Left colon (tissue), 2 donors: ENCODE results near the gene SIL1. TPM values are rescaled to one million over a fixed set of nuclear protein-coding genes. Genes with fewer than 3 reads are reported as not detected.
A peak's percentile ranks its signal among the peaks of the same experiment; 100 is the strongest.
"Not testable (repeated sequence)": the region's sequence is repeated elsewhere in the genome, so short reads cannot be mapped to it uniquely, and the experiment has no call there.

ENCODE experiments used
- ATAC-seq: fragments of 200-7000 bp; cut with Tn5 transposase; one replicate; pipeline ENCODE4 v1.9.1; 2020; ENCODE audit warnings: mild to moderate bottlenecking, moderate library complexity
- DNase-seq, 2 donors: peaks; one replicate each; pipeline ENCODE4 v3.0.0-alpha.2; 2020
- intact Hi-C, 2 donors: fragments of 100-400 bp; cut with DNase I in 1 of 2; cut with micrococcal nuclease in 1 of 2; formaldehyde crosslinking; loops; one replicate each; pipeline versions ENCODE4 v1.11.2 to v1.14.0; 2022; cut with DNase I, micrococcal nuclease
- total RNA-seq, 2 donors: library from RNA; stranded (reverse); fragmentation: NEBNext Ultra II Directional; extraction: Animal tissue kit (Norgen Biotek cat#: 25700); gene quantifications; one replicate each; pipeline ENCODE4 v1.2.1, GENCODE V29; 2021
- donor health status: DM: no; HTN: no; CAD: no.
- donor health status: DM: yes; HTN: yes; CAD: no.

SIL1 gene
- total RNA-seq, 2 donors from 2014 or later, result 29.9 to 33.0 TPM

DNA sequence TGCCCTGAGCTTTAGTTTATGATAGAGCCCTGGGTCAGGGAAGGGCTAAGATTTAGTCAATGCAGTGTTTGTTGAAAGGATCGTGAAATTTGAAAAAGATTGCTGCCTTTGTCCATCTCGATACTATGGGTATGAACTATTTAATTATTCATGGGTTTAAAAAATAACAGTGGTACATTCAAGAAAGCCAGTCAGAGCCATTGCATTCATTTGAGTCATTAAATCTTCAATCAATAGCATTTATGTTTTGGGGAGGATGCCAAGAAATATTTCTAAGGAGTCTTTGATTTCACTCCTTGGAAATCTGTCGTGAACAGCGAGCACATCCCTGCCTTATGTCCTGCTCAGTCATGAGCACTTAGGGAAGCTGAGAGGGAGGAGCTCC is 268.6 kb downstream of the SIL1 start:
- no peak for DNase-seq
- intact Hi-C loops, result no loop called here
- ATAC-seq, result no peak

DNA sequence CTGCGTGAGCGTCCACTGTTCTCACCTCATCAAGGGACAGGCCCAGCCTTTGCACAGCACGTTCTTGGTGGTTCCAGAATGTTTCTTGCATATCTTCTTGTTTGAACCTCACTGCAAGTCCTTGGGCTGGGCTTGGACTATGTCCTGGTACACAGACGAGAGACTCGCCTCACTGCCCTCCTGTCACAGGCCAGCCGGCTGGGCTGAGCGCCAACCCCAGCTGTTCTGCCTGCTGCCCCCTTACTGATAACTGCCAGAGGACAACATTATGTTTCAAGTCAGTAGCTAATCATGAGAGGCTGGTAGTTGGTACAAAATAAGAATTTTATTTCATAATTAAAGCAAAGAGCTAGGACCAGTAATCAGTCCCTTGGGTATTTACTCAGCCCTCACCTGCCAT is 270.2 kb downstream of the SIL1 start:
- ATAC-seq, result peak; percentile 89
- intact Hi-C loops, result no loop called here
- peak in 1 of 2 donors; percentile 65 for DNase-seq

DNA sequence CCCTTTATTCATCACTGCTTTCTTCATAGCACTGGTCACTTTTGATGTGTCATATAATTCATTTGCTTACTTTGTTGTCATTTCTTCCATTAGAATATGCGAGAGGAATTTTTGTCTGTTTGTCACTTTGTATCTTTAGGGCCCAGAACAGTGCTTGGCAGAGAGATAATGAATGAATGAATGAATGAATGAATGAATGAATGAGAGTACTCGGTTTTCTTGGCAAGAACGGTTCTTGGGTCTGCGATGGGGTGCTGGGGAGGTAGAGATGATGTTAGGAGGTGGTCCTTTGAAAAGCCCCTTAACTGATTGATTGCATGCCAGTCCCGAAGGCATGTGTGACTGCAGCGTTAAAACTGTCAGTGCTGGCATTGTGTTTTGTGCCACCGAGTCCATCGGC is 270.6 kb downstream of the SIL1 start:
- DNase-seq, result no peak
- ATAC-seq, result no peak
- intact Hi-C loops, result no loop called here

DNA sequence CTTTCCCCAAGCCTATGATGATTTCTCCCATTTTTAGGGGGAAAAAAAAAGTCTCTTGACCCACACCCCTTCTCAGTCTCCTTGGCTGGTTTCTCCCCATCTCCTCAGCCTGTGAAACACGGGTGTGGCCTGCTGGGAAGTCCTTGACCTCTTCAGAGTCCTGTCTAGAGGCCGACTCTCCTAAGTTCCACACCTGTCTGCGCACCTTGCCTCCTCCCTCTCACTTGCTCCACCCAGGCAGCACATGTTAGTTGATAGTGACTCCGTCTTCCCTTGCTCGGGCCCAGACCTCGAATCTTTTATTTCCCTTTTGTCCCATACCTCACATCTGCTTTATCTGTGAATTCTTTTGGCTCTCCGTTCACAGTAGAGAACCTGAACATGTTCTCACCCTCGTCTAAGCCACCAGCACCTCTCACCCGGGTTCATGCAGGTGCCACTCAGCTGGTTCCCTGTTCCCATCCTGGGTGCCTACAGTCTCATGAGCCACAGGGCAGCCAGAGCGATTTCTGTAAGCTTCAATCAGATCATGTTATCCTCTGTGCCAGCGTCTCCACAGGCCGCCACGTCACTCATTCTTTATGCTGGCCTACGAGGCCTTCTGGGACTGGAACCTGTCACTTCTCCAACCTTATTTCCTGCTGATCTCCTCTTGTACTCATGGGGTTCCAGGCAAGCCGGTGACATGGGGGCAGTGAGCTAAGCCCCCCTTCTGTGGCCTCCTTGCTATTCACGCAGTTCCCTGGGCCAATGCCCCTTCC is 271.3 kb downstream of the SIL1 start:
- intact Hi-C loops, result no loop called here
- ATAC-seq (peak; percentile 53), DNase-seq (no peak)

DNA sequence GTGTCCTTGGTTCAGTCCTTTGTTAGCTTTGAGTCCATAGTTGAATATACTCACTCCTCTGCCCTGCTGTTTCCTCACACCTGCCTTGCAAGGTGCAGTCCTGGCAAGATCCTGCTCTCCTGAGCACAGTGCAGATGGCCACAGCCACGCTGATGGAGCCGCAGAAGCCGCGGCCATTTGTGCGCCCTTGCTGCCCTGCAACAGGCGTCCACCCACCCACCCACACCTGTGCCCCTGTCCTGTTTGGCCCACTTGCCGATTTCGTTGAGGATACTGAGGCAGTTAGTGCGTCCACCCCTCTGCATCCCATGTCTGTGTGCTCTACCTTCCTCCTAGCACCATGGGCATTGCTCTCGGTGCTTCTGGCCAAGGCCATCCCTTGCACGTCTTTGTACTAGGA is 271.9 kb downstream of the SIL1 start:
- no peak for ATAC-seq
- intact Hi-C loops, result no loop called here
- DNase-seq, result no peak

DNA sequence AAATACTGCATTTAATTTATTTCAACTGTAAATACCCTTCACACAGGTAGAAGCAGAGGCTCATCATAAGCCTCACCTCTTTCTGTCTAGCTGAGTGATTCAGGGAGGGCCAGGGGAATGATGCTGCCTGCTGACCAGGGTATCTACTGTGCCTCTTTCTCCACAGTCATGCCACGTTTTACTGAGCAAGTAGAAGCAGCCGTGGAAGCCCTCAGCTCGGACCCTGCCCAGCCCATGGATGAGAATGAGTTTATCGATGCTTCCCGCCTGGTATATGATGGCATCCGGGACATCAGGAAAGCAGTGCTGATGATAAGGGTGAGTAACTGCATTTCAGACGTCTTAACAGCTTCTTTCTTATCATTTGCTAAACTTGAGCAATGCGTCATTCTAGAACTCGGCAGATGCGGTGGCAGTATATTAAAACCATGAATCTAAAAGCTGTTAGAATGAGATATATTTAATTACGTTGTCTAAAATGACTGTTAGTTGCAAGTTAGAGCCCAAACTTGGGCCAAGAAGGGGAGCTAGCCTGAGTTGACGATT is 273.0 kb downstream of the SIL1 start:
- no peak for DNase-seq
- intact Hi-C loops, result no loop called here
- ATAC-seq, result no peak

DNA sequence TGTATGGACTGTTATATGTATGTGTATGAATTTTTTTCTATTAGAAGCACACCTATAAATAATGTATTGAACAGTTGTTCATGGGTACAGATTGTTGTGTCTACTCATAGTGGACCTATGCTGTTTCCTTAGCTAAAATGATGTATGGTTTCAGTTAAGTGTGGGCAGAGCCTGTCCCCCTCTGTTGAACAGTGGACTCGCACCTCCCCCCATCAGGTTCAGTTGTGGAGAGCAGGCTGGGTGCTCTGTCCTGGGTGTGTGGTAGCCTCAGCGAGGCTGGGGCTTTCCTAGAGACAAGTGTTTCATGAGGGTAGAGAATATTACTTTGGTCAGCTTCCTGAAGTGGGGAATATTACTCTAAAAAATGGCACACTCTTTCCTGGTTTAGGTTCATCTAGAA is 275.7 kb downstream of the SIL1 start:
- intact Hi-C loops, result no loop called here
- ATAC-seq (no peak), DNase-seq (no peak)

DNA sequence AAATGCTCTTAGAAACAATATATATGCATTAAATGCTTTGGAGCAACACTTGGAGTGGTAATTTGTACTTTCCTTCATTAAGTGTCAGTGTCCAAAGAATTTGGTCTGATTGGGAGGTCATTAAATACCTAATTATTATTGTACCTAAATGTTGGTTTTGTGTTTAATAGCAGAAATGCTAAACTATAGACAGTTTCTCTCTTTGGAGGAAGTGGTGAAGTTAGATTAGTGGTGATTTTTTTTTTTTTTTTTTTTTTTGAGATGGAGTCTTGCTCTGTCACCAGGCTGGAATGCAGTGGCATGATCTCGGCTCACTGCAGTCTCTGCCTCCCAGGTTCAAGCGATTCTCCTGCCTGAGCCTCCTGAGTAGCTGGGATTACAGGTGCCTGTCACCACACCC is 276.8 kb downstream of the SIL1 start:
- intact Hi-C loops, result not testable (repeated sequence)

DNA sequence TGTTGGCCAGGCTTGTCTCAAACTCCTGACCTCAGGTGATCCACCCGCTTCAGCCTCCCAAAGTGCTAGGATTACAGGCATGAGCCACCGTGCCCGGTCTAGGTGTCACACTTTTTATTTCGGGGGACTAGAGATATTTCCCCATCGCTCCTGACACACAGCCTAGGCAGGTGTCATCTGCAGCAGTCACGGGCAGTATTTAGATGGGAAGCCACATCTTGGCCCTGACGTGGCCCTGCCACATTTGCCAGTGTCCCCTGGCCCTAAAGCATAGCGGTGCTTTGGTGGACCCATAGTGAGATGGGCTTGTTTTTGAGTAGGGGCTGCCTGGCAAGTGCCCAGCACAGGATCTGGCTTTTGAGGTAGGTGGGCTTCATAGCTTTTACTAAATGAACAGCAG is 278.0 kb downstream of the SIL1 start:
- no peak for ATAC-seq
- intact Hi-C loops, result no loop called here
- DNase-seq, result no peak

More for the DNA sequence above, 276.8 kb downstream of the SIL1 start:
- not testable (repeated sequence) for DNase-seq, ATAC-seq

DNA sequence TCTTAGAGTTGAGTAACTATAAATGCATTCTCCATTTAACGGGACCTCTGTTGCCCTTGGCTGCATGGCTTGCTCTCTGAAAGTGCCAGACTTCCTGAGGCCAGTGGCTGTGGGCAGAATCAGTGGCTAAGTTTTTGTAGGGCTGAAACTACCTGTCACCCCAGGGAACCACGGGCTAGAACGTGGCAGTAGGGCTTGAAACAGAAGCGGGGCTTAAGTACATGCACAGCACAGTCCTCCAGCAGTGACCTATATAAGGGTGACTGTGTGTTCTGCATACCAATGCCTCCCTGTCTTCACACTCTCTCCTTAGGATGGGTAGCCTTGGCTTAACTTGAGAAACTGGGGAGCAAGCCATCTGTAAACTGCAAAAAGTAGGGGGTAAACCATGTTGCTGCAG is 279.5 kb downstream of the SIL1 start:
- intact Hi-C loops, result no loop called here
- no peak for ATAC-seq
- DNase-seq, result no peak

DNA sequence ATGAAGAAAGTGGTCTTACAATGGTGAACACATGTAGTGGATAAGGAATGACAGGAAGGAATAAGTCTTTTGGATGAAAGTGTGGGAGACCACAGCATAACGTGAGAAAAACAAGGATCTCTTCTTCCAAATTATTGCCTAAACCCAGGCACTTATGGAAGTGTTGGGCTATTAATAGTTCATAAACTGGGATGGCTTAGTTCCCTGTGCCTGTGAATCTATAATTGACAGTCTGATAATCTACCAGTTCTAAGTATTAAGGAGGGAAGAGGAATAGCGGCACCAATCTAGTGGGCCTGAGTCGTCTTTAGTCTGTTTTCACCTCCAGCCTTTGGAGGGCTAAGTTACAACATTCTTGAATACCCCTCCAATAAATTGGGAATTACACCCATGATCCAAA is 283.8 kb downstream of the SIL1 start:
- intact Hi-C loops, result no loop called here
- ATAC-seq (no peak), DNase-seq (no peak)

DNA sequence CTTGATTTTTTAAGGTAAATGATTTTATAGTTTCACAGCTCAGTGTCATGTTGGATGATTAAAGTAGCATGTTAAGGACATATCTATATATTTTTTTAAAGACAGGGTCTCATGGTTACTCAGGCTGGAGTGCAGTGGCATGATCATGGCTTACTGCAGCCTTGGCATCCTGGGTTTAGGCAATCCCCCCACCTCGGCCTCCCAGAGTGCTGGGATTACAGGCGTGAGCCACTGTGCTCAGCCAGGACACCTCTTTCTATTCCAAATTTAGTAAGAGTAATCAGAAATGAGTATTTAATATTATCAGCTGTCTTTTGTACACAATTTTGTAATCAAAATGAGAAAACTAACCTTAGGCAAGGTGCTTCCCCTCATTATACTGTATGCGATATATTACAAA is 284.4 kb downstream of the SIL1 start:
- no peak for DNase-seq
- ATAC-seq, result no peak
- intact Hi-C loops, result no loop called here

DNA sequence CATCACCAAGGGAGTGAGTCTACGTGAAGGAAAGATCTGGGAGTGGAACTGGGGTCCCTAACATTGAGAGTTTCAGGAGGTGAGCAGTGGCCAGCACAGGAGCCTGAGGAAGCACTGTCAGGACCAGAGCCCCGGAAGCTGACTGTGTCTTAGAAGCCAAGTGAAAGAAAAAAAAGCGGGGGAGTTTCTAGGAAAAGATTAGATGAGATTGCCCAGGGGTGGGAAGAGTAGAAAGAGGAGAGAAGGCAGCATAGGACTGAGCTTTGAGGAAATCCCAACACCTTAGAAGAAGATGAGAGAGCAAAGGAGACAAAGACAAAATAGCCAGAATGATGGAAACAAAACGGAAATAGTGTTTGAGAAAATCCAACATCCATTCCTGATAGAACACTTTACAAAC is 286.1 kb downstream of the SIL1 start:
- intact Hi-C loops, result no loop called here
- no peak for ATAC-seq
- no peak for DNase-seq

DNA sequence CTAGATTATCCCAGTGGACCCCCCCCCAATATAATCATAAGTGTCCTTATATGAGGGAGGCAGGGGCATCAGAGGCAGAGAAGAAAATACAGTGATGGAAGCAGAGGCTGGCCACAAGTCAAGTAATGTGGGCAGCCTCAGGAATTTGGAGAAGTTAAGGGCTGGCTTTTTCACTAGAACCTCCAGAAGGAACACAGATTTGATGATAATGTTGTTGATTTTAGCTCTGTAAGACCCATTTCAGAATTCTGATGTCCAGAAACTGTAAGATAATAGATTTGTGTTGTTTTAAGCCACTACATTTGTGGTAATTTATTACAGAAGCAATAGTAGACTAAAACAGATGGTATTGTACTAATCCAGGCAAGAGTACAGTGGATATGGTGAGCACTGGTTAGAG is 286.7 kb downstream of the SIL1 start:
- DNase-seq, result no peak
- intact Hi-C loops, result no loop called here
- ATAC-seq, result no peak

DNA sequence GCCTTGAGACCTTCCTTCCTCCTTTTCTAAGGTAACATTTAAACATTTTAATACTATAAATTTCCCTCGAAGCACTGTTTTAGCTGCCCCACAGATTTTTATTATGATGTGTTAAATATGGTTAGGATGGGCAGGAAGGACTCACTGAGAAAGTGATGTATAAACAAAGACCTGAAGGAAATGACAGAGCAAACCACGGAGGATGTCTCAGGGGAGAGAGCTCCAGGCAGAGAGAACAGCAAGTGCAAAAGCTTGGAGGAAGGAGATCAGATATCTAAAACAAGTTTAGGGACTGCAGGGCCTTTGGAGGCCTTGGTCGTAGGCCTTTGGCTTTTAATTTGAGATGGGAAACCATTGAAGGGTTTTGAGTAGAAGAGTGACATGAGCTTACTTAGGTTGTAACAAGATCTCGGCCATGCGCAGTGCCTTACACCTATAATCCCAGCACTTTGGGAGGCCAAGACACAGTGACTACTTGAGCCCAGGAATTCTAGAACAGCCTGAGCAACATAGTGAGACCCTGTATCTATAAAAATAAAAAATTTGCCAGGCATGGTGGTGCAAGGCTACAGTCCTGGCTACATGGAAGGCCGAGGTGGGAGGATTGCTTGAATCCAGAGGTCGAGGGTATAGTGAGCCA is 287.5 kb downstream of the SIL1 start:
- intact Hi-C loops, result no loop called here
- DNase-seq (no peak), ATAC-seq (no peak)

DNA sequence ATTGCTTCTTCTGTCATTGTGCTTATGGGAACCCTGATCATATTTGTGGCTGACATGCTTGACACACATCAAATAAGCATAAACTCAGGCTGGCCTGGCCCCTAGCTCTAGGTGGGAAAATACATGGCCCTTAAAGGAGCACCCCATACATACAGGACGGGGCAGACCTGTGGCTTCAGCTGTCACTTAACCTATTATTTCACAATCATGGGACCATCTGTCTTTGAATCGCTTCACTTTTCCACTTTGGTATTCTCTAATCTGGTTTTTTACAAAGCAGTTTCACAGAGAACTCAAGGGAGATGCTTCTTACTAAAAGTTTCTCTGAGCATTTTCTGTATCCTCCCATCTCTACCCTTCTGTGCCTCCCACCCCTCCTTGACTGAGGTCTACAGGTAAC is 288.4 kb downstream of the SIL1 start:
- ATAC-seq, result no peak
- intact Hi-C loops, result no loop called here

DNA sequence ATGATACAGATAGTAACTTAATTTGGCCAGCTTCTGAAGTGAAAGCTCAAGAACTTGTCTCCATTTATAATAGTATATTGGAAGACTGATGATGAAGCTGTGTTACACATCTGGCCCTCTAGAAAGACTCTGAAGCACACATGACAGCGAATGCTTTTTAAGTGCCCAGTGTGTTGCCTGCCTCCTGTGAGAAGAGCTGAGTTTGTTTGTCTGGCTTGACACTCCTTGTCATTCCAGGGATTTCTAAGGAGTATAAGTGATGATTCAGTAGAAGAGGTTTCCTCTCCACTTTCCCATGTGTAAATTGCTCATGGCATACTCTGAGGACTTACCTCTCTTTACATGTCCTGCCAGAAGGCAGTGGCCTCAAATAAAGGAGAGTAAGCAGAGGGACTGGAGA is 292.6 kb downstream of the SIL1 start:
- no peak for ATAC-seq
- intact Hi-C loops, result no loop called here

More for the DNA sequence above, 288.4 kb downstream of the SIL1 start:
- no peak for DNase-seq

DNA sequence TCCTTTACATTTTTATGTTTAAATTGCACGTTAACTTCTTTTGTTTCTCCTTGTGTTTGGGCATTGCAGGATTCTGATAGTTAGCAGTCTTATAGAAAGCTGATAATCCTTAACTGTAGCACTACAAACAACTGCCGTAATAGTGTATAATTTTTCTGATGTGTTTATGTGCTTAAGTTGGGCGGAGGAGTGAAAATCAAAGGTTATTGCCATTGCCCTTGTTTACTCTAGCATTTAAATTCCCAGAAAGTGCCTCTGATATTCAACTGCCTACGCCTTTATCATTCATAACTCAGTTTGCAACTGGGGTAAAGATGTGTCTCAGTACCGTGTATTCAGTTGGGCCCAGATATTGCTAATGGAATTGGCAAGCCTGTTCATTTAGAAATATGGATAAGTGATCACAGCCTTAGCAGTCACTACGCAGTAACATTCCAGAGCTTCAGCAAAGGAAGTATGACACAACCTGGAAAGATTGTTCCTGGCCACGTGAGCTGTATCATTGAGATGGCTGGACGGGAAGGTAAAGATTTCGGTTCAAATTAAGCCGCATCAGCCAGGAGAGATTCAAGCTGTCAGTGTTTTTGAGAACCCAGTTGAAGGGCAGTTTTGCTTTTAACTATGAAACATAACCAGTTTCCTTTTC is 294.9 kb downstream of the SIL1 start:
- intact Hi-C loops, result no loop called here
- ATAC-seq (peak; percentile 72), DNase-seq (no peak)

More for the DNA sequence above, 292.6 kb downstream of the SIL1 start:
- no peak for DNase-seq

DNA sequence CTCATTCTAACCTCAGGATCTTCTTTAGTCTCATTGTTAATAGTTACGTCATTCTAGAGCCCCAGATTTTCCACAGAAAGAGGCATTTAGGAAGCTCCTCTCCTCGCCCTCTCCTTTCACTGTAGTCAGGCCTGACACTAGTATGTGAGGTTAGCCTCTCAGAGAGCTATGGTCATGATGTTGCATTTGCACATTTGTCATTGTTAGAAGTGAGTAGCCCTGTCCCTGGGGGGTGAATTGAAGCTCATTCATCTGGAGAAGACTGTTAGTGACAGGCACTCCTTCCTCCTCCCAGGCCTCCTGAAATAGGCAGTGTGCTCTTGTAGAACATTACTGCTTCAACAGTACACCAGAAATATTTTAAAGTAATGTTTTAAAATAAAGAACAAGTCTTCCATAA is 296.5 kb downstream of the SIL1 start:
- ATAC-seq, result no peak
- intact Hi-C loops, result no loop called here

More for the DNA sequence above, 296.5 kb downstream of the SIL1 start:
- DNase-seq, result no peak
